GM21360 (cell line): ENCODE measurements around the gene PDCD1.
"Not testable (repeated sequence)": the region's sequence is repeated elsewhere in the genome, so short reads cannot be mapped to it uniquely, and the experiment has no call there.

Experiments
- ATAC-seq: cut with Tn5 transposase; IDR thresholded peaks from one replicate; pipeline ENCODE4 v1.9.1; 2021; ENCODE audit warnings: mild to moderate bottlenecking, moderate library complexity; ENCODE audit not compliant: unreplicated experiment

PDCD1 gene

DNA sequence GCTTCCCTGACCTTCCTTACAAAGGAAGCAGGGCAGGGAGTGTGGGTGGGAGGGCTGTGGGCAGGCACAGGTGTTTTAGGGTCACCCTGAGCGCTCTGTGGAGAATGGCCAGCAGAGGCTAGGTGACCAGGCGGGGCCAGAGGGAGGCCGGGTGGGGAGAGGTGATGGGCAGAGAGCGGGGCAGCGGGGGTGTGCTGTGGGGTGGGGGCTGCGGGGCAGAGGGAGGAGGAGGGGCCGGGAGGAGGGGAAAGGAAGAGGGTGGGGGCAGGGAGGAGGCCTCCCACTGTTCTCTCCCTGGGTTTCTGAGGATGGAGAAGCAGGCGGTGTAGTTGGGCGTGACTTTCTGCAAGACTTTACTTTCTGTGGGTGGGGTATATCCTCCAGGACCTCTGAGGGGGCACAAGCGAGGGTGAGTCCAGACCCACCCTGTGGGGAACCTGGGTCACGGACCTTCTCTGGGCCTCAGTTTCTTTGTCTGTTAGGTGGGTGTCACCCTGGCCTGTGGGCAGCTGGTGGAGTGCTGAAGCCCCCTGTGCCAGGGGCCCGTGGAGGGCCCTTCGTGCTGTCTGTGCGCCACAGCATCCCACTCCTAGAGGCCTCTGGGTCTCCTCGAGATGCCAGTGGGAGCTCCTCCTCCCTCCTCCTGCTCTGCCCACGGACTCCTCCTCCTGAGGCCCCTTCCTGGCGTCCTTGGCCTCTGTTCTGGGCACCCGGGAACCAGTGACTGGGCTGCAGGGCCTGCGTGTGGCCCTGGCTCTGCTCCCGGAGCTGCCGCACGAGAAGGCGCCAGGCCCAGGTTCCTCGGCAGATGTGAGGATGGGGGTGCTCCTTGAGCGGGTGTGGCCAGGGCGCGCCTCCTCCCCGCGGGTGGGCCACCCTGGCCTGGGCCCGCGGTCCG lies 56.0 kb downstream of the PDCD1 start:
- ATAC-seq: no peak

DNA sequence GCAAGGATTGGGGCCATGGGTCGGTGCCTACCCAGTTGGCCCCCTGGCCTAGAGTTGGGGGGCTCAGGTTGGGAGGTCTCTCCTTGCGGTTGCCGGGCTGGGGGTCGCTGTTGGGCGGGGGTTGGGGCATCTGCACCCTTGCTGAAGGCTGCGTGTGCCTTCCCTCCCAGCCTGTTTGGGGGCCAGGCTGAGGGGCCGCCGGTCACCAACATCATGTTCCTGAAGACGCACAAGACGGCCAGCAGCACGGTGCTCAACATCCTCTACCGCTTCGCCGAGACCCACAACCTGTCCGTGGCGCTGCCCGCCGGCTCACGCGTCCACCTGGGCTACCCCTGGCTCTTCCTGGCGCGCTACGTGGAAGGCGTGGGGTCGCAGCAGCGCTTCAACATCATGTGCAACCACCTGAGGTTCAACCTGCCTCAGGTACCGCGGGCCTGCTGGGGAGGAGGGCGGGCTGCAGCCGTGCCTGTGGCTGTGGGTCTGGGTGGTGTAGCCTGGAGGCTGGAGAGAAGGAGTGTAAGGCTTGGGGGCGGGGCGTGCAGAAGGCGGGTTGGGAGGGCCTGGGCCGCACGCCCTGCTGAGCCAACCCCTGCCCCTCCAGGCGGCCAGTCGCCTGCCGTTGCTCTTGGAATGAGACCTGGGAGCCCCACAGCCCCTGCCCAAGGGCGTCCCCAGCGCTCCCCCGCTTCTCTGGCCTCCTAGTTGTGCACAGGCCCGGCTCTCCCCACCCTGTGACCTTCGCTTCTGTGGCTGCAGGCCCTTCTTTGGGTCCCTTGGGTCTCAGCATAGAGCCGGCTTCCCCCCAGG lies 56.9 kb downstream of the PDCD1 start:
- ATAC-seq: no peak

DNA sequence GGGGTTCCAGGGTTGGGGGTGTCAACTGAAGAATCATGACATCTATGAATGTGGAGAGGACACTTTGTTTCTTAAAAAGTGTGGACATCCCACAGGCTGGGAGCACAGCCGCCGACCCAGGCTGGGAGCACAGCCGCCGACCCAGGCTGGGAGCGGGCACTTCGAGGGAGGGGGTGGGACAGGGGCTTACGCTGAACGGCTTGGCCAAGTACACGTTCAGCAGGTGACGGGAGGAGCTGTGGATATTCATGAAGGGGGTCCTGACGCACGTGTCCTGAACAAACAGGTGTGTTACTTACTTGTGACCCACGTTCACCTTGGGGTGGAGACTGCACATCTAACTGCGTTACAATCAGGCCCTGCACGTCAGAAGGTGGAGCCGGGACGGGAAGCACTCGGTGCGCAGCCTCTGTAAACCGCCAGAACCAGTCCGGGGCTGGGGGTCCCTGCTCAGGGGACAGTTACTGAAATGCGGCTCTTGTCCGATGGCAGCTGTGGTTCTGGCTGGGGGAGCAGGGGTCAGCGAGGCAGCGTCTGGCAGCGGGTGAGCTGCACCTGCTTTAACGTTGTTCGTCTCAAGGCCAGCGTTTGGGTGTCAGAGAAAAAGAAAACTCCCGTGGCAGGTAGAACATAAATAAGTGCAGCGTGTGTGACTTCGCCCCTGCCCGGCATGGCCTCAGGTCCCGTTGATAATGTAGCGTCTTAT lies 58.3 kb downstream of the PDCD1 start:
- ATAC-seq: not testable (repeated sequence)
